Activated B cell treated with CpG ODN at 0.5 μM for 24 hours (primary cell): ENCODE data around the gene SPPL2C. TPM values are rescaled to one million over a fixed set of nuclear protein-coding genes. Genes with fewer than 3 reads are reported as not detected.

ENCODE experiments used
- ATAC-seq: fragments of 200-7000 bp; cut with Tn5 transposase; one replicate; pipeline ENCODE4 v1.10.0; 2021; ENCODE audit warnings: low read depth, mild to moderate bottlenecking, moderate library complexity
- CTCF ChIA-PET: fragments of 350-600 bp; sonication (Branson Sonifier 250); formaldehyde crosslinking; loops from one replicate; lab custom pipeline; 2021; ENCODE audit warnings: antibody characterized with exemption; lab: Charles Lee
- POLR2A ChIA-PET: fragments of 350-600 bp; sonication (Branson Sonifier 250); formaldehyde crosslinking; loops from one replicate; lab custom pipeline; 2021; ENCODE audit warnings: antibody characterized with exemption; lab: Charles Lee
- DNase-seq: peaks from one replicate; pipeline ENCODE4 v3.0.0; 2022
- H3K27ac Mint-ChIP-seq: one replicate; pipeline ENCODE4 v1.8.0; 2020; ENCODE audit warnings: mixed read lengths
- H3K27me3 Mint-ChIP-seq: one replicate; pipeline ENCODE4 v1.8.0; 2021; ENCODE audit warnings: mixed read lengths
- H3K36me3 Mint-ChIP-seq: one replicate; pipeline ENCODE4 v1.8.0; 2021; ENCODE audit warnings: low read depth, mixed read lengths
- H3K4me1 Mint-ChIP-seq: one replicate; pipeline ENCODE4 v1.8.0; 2021; ENCODE audit warnings: mixed read lengths
- H3K4me3 Mint-ChIP-seq: one replicate; pipeline ENCODE4 v1.8.0; 2020; ENCODE audit warnings: mild to moderate bottlenecking, mixed read lengths
- H3K9me3 Mint-ChIP-seq: one replicate; pipeline ENCODE4 v1.8.0; 2020; ENCODE audit warnings: mixed read lengths
- intact Hi-C: fragments of 100-400 bp; cut with micrococcal nuclease; formaldehyde crosslinking; loops from one replicate; pipeline ENCODE4 v1.15.1; 2024
- total RNA-seq: library from RNA; stranded (reverse); gene quantifications from 2 replicates; pipeline ENCODE4 v1.2.3, GENCODE V29; 2022
- TF ChIP-seq, protein P1 (sequence below): fragments of 200-600 bp; IDR thresholded peaks from one replicate; pipeline ENCODE4 v1.8.0; 2022; ENCODE audit warnings: antibody characterized with exemption, mild to moderate bottlenecking

The SPPL2C gene, protein sequence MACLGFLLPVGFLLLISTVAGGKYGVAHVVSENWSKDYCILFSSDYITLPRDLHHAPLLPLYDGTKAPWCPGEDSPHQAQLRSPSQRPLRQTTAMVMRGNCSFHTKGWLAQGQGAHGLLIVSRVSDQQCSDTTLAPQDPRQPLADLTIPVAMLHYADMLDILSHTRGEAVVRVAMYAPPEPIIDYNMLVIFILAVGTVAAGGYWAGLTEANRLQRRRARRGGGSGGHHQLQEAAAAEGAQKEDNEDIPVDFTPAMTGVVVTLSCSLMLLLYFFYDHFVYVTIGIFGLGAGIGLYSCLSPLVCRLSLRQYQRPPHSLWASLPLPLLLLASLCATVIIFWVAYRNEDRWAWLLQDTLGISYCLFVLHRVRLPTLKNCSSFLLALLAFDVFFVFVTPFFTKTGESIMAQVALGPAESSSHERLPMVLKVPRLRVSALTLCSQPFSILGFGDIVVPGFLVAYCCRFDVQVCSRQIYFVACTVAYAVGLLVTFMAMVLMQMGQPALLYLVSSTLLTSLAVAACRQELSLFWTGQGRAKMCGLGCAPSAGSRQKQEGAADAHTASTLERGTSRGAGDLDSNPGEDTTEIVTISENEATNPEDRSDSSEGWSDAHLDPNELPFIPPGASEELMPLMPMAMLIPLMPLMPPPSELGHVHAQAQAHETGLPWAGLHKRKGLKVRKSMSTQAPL
- not detected in 2 replicates for total RNA-seq

GRCh38 chr17:45844695-45845375 lies at the start of gene SPPL2C:
TSS of gene SPPL2C (plus strand) at chr17:45844881. CDS start at chr17:45844907, 26 bp downstream.
- H3K4me3 Mint-ChIP-seq, result no peak within 1 kb of the TSS
- DNase-seq (no peak), ATAC-seq (no peak)
- H3K27me3 Mint-ChIP-seq, result no peaks in the 10 kb centered on the region
- H3K4me1 Mint-ChIP-seq, result no peaks in the 10 kb centered on the region
- no peak within 1 kb of the TSS for H3K27ac Mint-ChIP-seq
- no peaks in the 10 kb centered on the region for H3K9me3 Mint-ChIP-seq
- CTCF ChIA-PET, result no interaction called here
- POLR2A ChIA-PET, result no interaction called here
- intact Hi-C loops, result no loop called here
- H3K36me3 Mint-ChIP-seq, result no peaks in the 10 kb centered on the region
- TF ChIP-seq, protein P1, sequence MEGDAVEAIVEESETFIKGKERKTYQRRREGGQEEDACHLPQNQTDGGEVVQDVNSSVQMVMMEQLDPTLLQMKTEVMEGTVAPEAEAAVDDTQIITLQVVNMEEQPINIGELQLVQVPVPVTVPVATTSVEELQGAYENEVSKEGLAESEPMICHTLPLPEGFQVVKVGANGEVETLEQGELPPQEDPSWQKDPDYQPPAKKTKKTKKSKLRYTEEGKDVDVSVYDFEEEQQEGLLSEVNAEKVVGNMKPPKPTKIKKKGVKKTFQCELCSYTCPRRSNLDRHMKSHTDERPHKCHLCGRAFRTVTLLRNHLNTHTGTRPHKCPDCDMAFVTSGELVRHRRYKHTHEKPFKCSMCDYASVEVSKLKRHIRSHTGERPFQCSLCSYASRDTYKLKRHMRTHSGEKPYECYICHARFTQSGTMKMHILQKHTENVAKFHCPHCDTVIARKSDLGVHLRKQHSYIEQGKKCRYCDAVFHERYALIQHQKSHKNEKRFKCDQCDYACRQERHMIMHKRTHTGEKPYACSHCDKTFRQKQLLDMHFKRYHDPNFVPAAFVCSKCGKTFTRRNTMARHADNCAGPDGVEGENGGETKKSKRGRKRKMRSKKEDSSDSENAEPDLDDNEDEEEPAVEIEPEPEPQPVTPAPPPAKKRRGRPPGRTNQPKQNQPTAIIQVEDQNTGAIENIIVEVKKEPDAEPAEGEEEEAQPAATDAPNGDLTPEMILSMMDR, result no peak

DNA sequence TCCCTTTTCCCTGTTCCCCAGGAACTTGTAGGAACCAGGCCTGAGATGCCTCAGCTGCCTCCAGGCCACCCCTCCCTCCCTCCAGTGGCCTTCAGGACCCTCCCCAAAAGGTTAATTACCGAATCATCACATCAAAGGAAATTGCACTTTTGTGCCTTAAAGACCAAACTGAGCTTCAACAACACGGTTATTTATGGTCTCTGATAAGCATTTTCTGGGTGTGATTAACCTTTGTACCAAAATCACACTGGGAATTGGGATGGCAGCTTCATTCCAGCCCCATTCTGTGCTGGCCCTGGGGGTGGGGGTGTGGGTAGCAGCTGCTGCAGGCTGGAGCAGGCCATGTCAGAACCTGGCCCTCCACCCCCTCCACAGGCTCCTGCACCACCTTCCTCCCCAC lies 43.9 kb upstream of the SPPL2C start:
- Mint-ChIP-seq H3K27me3 (peaks cover 32% of the 10 kb centered on the region), H3K36me3 (no peaks in the 10 kb centered on the region), H3K4me3 (no peak overlapping the region), H3K9me3 (no peaks in the 10 kb centered on the region), H3K4me1 (no peaks in the 10 kb centered on the region), H3K27ac (no peak overlapping the region)
- no peak for ATAC-seq
- TF ChIP-seq, protein P1, result no peak
- no peak for DNase-seq
- ChIA-PET CTCF (interaction anchor here (1.2 kb wide), 1 partner anchor 161 kb away, joined by 3 read pairs; no protein-coding TSS in a partner anchor), POLR2A (no interaction called here)
- intact Hi-C loops, result no loop called here

DNA sequence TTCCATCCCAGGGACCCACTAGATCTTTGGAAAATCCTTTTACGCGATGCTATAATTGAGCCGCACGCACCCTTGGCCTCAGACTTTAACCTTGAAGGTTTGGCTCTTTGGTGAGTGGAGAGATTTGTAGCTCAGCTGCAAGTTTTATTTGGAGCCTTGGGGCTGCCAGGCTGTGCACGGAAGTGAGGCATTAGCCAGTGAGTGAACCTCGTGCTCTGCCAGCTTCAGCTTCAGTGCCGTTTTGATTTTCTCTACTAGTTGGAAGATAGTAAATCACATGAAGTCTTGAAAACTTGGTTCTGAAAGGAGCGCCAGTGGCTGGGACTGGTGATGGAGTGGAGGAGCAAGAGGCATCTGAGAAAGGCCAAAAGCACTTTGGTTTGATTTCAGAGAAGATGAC lies 43.3 kb upstream of the SPPL2C start:
- no peaks in the 10 kb centered on the region for H3K4me1 Mint-ChIP-seq
- DNase-seq (no peak), ATAC-seq (no peak)
- H3K36me3 Mint-ChIP-seq, result no peaks in the 10 kb centered on the region
- CTCF ChIA-PET, result interaction anchor here (1.2 kb wide), 1 partner anchor 162 kb away, joined by 3 read pairs; no protein-coding TSS in a partner anchor
- POLR2A ChIA-PET, result no interaction called here
- no peaks in the 10 kb centered on the region for H3K9me3 Mint-ChIP-seq
- no peak overlapping the region for H3K4me3 Mint-ChIP-seq
- H3K27me3 Mint-ChIP-seq, result peaks cover 29% of the 10 kb centered on the region
- intact Hi-C loops, result no loop called here
- TF ChIP-seq, protein P1, result no peak
- no peak overlapping the region for H3K27ac Mint-ChIP-seq

DNA sequence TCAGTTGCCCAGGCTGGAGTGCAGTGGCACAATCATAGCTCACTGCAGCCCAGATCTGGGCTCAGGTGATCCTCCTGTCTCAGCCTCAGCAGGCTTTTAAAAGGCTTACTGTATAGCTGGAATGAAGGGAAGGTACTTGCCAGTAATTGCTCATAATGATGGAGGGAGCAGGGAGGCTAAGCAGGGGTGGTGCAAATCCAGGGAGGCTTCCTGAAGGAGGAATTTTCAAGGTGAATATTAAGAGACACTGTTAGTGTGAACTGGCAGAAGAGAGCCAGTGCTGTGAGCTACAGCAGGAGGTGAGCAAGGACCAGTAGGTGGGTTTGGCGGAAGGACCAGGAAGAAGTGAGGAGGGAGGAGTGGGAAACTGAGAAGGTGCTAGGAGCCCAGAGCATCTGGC lies 35.8 kb upstream of the SPPL2C start:
- ChIA-PET CTCF (no interaction called here), POLR2A (no interaction called here)
- intact Hi-C loops, result no loop called here
- no peaks in the 10 kb centered on the region for H3K36me3 Mint-ChIP-seq
- no peak overlapping the region for H3K27ac Mint-ChIP-seq
- DNase-seq (no peak), ATAC-seq (no peak)
- no peak overlapping the region for H3K4me3 Mint-ChIP-seq
- peaks cover 7% of the 10 kb centered on the region for H3K27me3 Mint-ChIP-seq
- TF ChIP-seq, protein P1, result no peak
- H3K4me1 Mint-ChIP-seq, result no peaks in the 10 kb centered on the region
- no peaks in the 10 kb centered on the region for H3K9me3 Mint-ChIP-seq

GRCh38 chr17:45809499-45809898 lies 35.2 kb upstream of the SPPL2C start:
- H3K4me1 Mint-ChIP-seq, result no peaks in the 10 kb centered on the region
- DNase-seq, result no peak
- intact Hi-C loops, result no loop called here
- H3K27me3 Mint-ChIP-seq, result peaks cover 6% of the 10 kb centered on the region
- POLR2A ChIA-PET, result no interaction called here
- TF ChIP-seq, protein P1, result no peak
- no peak overlapping the region for H3K27ac Mint-ChIP-seq
- CTCF ChIA-PET, result no interaction called here
- H3K4me3 Mint-ChIP-seq, result no peak overlapping the region
- no peak for ATAC-seq
- H3K36me3 Mint-ChIP-seq, result no peaks in the 10 kb centered on the region
- no peaks in the 10 kb centered on the region for H3K9me3 Mint-ChIP-seq
